Vagina (tissue), 2 donors: ENCODE measurements around the gene RBM19.

Experiments
- POLR2A ChIP-seq, 2 donors: fragments of 450-650 bp; IDR thresholded peaks; one replicate each; pipeline ENCODE4 v1.6.1; 2017; ENCODE audit warnings: antibody characterized with exemption in 2 of 2, mild to moderate bottlenecking in 2 of 2, moderate library complexity in 2 of 2
- POLR2AphosphoS5 ChIP-seq, 2 donors: sonication (generic); formaldehyde crosslinking; IDR thresholded peaks; one replicate each; pipeline ENCODE4 v1.9.0; 2017; ENCODE audit warnings: antibody characterized with exemption in 2 of 2, mild to moderate bottlenecking in 2 of 2, low read depth in 1 of 2; ENCODE audit not compliant: insufficient read depth in 1 of 2
- TF ChIP-seq, protein P1 (sequence below), 3 experiments: fragments of 450-650 bp in 2 of 3; fragments of 200-600 bp in 1 of 3; sonication (generic) in 1 of 3; IDR thresholded peaks; one replicate each; pipeline ENCODE4 v1.5.1; 2017 to 2019; ENCODE audit warnings: antibody characterized with exemption in 3 of 3, mild to moderate bottlenecking in 2 of 3, moderate library complexity in 2 of 3

DNA sequence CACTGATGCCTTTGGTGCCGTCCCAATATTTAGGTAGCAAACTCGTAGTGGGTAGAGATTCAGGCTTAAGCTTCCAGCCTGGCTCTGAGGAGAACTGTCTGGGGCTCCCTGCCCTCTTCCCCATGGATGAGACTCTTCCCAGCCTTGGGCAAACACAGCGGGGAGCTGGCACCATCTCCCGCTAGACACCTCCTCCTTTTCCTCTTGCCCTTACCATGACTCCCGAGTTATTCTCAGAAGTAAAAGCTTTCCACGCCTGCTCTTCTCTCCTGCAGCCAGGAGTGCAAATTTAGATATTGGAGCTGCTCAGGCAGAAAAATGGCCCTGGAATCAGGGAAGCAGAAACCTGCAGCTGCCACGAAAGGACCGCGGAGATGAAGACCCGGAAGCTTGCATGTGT lies 45.6 kb upstream of the RBM19 start:
- TF ChIP-seq, protein P1, sequence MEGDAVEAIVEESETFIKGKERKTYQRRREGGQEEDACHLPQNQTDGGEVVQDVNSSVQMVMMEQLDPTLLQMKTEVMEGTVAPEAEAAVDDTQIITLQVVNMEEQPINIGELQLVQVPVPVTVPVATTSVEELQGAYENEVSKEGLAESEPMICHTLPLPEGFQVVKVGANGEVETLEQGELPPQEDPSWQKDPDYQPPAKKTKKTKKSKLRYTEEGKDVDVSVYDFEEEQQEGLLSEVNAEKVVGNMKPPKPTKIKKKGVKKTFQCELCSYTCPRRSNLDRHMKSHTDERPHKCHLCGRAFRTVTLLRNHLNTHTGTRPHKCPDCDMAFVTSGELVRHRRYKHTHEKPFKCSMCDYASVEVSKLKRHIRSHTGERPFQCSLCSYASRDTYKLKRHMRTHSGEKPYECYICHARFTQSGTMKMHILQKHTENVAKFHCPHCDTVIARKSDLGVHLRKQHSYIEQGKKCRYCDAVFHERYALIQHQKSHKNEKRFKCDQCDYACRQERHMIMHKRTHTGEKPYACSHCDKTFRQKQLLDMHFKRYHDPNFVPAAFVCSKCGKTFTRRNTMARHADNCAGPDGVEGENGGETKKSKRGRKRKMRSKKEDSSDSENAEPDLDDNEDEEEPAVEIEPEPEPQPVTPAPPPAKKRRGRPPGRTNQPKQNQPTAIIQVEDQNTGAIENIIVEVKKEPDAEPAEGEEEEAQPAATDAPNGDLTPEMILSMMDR (IDR thresholded peaks at IDR 0.05), result no peak
- TF ChIP-seq POLR2A (IDR thresholded peaks at IDR 0.05) (no peak), POLR2AphosphoS5 (IDR thresholded peaks at IDR 0.05; ENCODE audit: insufficient read depth in 1 of 2, low read depth in 1 of 2) (no peak)
